K562 (cell line): ENCODE results near the gene ZNF607. TPM values are rescaled to one million over a fixed set of nuclear protein-coding genes. Genes with fewer than 3 reads are reported as not detected.
A peak's percentile ranks its signal among the peaks of the same experiment; 100 is the strongest.

Source experiments
- BCL6 ChIP-seq: fragments of 250-450 bp; sonication (Bioruptor Pico); IDR thresholded peaks from 2 replicates; pipeline ENCODE4 v1.4.0; 2020
- CBFA2T2 ChIP-seq: fragments of 450-650 bp; conservative IDR thresholded peaks from 2 replicates; pipeline ENCODE4 v1.6.1; 2017; ENCODE audit warnings: mild to moderate bottlenecking
- COPS2 ChIP-seq: fragments of 450-650 bp; conservative IDR thresholded peaks from 2 replicates; pipeline ENCODE4 v1.6.1; 2016; ENCODE audit warnings: mild to moderate bottlenecking, moderate library complexity
- HDAC8 ChIP-seq: fragments of 450-650 bp; IDR thresholded peaks from 2 replicates; pipeline ENCODE4 v1.6.1; 2016; ENCODE audit warnings: mild to moderate bottlenecking, missing genetic modification characterization, moderate library complexity, missing compliant biosample characterization
- HNRNPL ChIP-seq: fragments of 200-400 bp; formaldehyde crosslinking; IDR thresholded peaks from 2 replicates; pipeline ENCODE4 v1.6.1; 2017; ENCODE audit warnings: low read depth, mild to moderate bottlenecking, low read length
- LEF1 ChIP-seq: fragments of 450-650 bp; IDR thresholded peaks from 2 replicates; pipeline ENCODE4 v1.6.1; 2016; ENCODE audit warnings: mild to moderate bottlenecking
- NCOA1 ChIP-seq: fragments of 450-650 bp; IDR thresholded peaks from 2 replicates; pipeline ENCODE4 v1.6.1; 2016; ENCODE audit warnings: low read depth
- OTX1 ChIP-seq: fragments of 450-650 bp; formaldehyde crosslinking; IDR thresholded peaks from 2 replicates; pipeline ENCODE4 v1.4.0; 2022; ENCODE audit warnings: mild to moderate bottlenecking
- POLR2AphosphoS5 ChIP-seq: IDR thresholded peaks from 2 replicates; pipeline ENCODE4 v1.6.1; 2011; ENCODE audit warnings: mild to moderate bottlenecking, low read depth, low read length, moderate library complexity; ENCODE audit not compliant: control insufficient read depth, insufficient read depth
- SAP30 ChIP-seq: fragments of 200-600 bp; sonication (generic); IDR thresholded peaks from 2 replicates; pipeline ENCODE4 v1.6.1; 2012; ENCODE audit warnings: borderline replicate concordance, low read depth, mild to moderate bottlenecking, moderate library complexity, low read length, control low read depth, inconsistent platforms; ENCODE audit not compliant: insufficient read depth, poor library complexity, severe bottlenecking
- SREBF1 ChIP-seq: fragments of 150-350 bp; IDR thresholded peaks from 2 replicates; pipeline ENCODE4 v1.6.1; 2014; ENCODE audit warnings: antibody characterized with exemption, low read depth, low read length, borderline replicate concordance
- TAF1 ChIP-seq: IDR thresholded peaks from 2 replicates; pipeline ENCODE4 v1.6.1; 2011; ENCODE audit warnings: mild to moderate bottlenecking, low read length, moderate library complexity; ENCODE audit not compliant: insufficient read depth, control insufficient read depth, severe bottlenecking; ENCODE audit errors: extremely low read depth
- XRCC5 ChIP-seq: fragments of 200-400 bp; formaldehyde crosslinking; IDR thresholded peaks from 2 replicates; pipeline ENCODE4 v1.6.1; 2017; ENCODE audit warnings: low read depth, mild to moderate bottlenecking, low read length
- polyA plus RNA-seq, 8 experiments: library from polyadenylated mRNA; depleted of rRNA in 4 of 8; stranded (reverse) in 5 of 8; unstranded in 3 of 8; fragments of >200 nt; fragmentation: Nextera tagmentation in 2 of 8; fragmentation: Illumina TruSeq in 1 of 8; extraction: Ambion mirVana in 2 of 8; extraction: Trizol in 1 of 8; gene quantifications; 2 replicates each; pipeline versions ENCODE4 v1.2.1 to v1.2.3, GENCODE V29; 2011 to 2014; ENCODE audit warnings: inconsistent platforms in 1 of 8, missing spikeins in 1 of 8
- total RNA-seq, 7 experiments: library from RNA; depleted of rRNA in 6 of 7; stranded (reverse); fragments of >200 nt in 6 of 7; fragmentation: Illumina TruSeq in 2 of 7; extraction: Trizol in 2 of 7; gene quantifications; 2 replicates each; pipeline versions ENCODE4 v1.2.1 to v1.2.3, GENCODE V29; 2011 to 2021; ENCODE audit warnings: low replicate concordance in 1 of 7
- TF ChIP-seq, protein P1 (sequence below), 2 experiments: fragments of 450-650 bp in 1 of 2; IDR thresholded peaks; 2 replicates each; pipeline ENCODE4 v1.6.1; 2011 to 2017; ENCODE audit warnings: low read depth in 2 of 2, antibody characterized with exemption in 1 of 2, borderline replicate concordance in 1 of 2, low read length in 1 of 2, mild to moderate bottlenecking in 1 of 2, mixed read lengths in 1 of 2; ENCODE audit not compliant: control insufficient read depth in 1 of 2
- TF ChIP-seq, protein P2 (sequence below), 3 experiments: fragments of 200-800 bp in 1 of 3; sonication (Bioruptor generic) in 1 of 3; sonication (generic) in 1 of 3; formaldehyde crosslinking in 1 of 3; IDR thresholded peaks; 2 replicates each; pipeline versions ENCODE4 v1.6.1 to v1.8.0; 2016 to 2022; ENCODE audit warnings: mild to moderate bottlenecking in 2 of 3, missing compliant biosample characterization in 2 of 3, missing genetic modification characterization in 2 of 3, missing genetic modification reagents in 1 of 3

The ZNF607 gene
- total and polyA plus RNA-seq, 9 of the 15 experiments (the other 6 are each of a cell fraction or from before 2014, with no cell fraction given), result 0.65 to 5.1 (median 3.6) TPM

DNA sequence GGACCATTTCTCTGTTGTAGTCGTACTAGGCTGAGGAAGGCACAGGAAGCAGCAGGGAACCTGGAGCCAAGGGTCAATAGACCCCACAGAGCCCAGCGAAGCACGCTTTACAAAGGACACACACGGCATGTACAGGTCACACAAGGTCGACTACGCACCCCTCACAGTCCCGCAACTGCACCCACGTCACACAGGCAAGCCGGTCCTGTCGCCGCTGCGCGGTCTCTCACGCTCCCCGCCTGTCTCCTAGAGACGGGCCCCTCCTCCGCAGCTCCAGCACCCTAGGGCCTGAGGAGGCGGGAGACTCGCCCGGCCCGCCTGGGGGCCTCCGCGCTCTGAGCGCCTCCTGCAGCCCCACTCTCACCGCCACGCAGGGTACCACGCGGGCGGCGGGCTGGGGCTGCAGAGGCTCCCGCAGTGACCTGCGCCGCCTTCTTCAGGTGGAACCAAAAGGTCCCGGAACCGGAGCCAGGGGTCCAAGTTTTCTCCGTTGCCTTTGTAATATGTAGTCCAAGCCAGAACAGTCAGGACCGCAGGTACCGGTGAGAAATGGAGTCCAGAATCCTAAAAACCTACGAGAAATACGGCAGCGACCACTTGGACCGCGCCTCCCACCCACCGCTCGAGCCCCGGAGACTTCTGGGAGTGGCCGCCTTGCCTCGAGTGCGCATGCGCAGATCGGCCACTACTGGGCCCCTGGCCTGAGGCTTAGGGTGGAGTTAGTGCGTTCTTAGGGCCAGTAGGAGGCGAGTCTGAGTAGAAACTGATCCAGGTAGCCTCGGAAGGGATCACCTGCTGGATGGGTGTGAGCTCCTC is at the start of gene ZNF607 (continued):
- TF ChIP-seq SAP30, result no peak
- no peak for TF ChIP-seq SREBF1
- TF ChIP-seq COPS2, result no peak
- no peak for TF ChIP-seq BCL6 (CRISPR knock-in tag)
- no peak for TF ChIP-seq CBFA2T2
- TF ChIP-seq LEF1, result no peak
- TF ChIP-seq, protein P1, sequence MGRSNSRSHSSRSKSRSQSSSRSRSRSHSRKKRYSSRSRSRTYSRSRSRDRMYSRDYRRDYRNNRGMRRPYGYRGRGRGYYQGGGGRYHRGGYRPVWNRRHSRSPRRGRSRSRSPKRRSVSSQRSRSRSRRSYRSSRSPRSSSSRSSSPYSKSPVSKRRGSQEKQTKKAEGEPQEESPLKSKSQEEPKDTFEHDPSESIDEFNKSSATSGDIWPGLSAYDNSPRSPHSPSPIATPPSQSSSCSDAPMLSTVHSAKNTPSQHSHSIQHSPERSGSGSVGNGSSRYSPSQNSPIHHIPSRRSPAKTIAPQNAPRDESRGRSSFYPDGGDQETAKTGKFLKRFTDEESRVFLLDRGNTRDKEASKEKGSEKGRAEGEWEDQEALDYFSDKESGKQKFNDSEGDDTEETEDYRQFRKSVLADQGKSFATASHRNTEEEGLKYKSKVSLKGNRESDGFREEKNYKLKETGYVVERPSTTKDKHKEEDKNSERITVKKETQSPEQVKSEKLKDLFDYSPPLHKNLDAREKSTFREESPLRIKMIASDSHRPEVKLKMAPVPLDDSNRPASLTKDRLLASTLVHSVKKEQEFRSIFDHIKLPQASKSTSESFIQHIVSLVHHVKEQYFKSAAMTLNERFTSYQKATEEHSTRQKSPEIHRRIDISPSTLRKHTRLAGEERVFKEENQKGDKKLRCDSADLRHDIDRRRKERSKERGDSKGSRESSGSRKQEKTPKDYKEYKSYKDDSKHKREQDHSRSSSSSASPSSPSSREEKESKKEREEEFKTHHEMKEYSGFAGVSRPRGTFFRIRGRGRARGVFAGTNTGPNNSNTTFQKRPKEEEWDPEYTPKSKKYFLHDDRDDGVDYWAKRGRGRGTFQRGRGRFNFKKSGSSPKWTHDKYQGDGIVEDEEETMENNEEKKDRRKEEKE (IDR thresholded peaks at IDR 0.05; ENCODE audit: borderline replicate concordance in 1 of 2, control insufficient read depth in 1 of 2, low read depth in 2 of 2, low read length in 1 of 2), result no peak
- peak; percentile 36; the same call in 1 of the 2 replicates for TF ChIP-seq POLR2AphosphoS5
- TF ChIP-seq HNRNPL, result no peak
- no peak for TF ChIP-seq NCOA1
- TF ChIP-seq HDAC8 (tag), result no peak
- TF ChIP-seq, protein P2, sequence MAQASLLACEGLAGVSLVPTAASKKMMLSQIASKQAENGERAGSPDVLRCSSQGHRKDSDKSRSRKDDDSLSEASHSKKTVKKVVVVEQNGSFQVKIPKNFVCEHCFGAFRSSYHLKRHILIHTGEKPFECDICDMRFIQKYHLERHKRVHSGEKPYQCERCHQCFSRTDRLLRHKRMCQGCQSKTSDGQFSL (CRISPR knock-in tag; IDR thresholded peaks at IDR 0.05), result no peak
- TF ChIP-seq, protein P2 (tag; IDR thresholded peaks at IDR 0.05), result no peak
- TF ChIP-seq TAF1, result peak; percentile 10
- TF ChIP-seq OTX1, result no peak
- TF ChIP-seq XRCC5, result peak; percentile 56; the same call in 1 of the 2 replicates
